HG03558 (cell line): ENCODE measurements around the gene SPTY2D1.
"Not testable (repeated sequence)": the region's sequence is repeated elsewhere in the genome, so short reads cannot be mapped to it uniquely, and the experiment has no call there.

Source experiments
- ATAC-seq: cut with Tn5 transposase; IDR thresholded peaks from one replicate; pipeline ENCODE4 v1.9.1; 2021; ENCODE audit warnings: moderate number of reproducible peaks; ENCODE audit not compliant: unreplicated experiment; ENCODE audit errors: extremely low read depth

SPTY2D1 gene

GRCh38 chr11:18634140-18635032 lies at the start of gene SPTY2D1:
SPTY2D1 (minus strand) TSS chr11:18634342; CDS start chr11:18634257, 85 bp downstream.
- ATAC-seq: peak; percentile 92

- no peak for ATAC-seq
Measured at GRCh38 chr11:18682466-18682865, 48.3 kb upstream of the SPTY2D1 start.

GRCh38 chr11:18681949-18682348 lies 47.8 kb upstream of the SPTY2D1 start:
- ATAC-seq: not testable (repeated sequence)

GRCh38 chr11:18677560-18677959 lies 43.4 kb upstream of the SPTY2D1 start:
- no peak for ATAC-seq

GRCh38 chr11:18676803-18677202 lies 42.7 kb upstream of the SPTY2D1 start:
- no peak for ATAC-seq

GRCh38 chr11:18672209-18672608 lies 38.1 kb upstream of the SPTY2D1 start:
- not testable (repeated sequence) for ATAC-seq

- ATAC-seq: no peak
Measured at GRCh38 chr11:18671246-18671645, 37.1 kb upstream of the SPTY2D1 start.

- ATAC-seq: no peak
Measured at GRCh38 chr11:18669711-18670110, 35.6 kb upstream of the SPTY2D1 start.

- ATAC-seq: no peak
Measured at GRCh38 chr11:18669219-18669596, 35.1 kb upstream of the SPTY2D1 start.

- no peak for ATAC-seq
Measured at GRCh38 chr11:18668131-18668530, 34.0 kb upstream of the SPTY2D1 start.

GRCh38 chr11:18665353-18665872 lies 31.3 kb upstream of the SPTY2D1 start:
- ATAC-seq: not testable (repeated sequence)

- no peak for ATAC-seq
Measured at GRCh38 chr11:18657673-18658072, 23.5 kb upstream of the SPTY2D1 start.

GRCh38 chr11:18650859-18651557 lies 16.9 kb upstream of the SPTY2D1 start:
- ATAC-seq: no peak

GRCh38 chr11:18650353-18650752 lies 16.2 kb upstream of the SPTY2D1 start:
- no peak for ATAC-seq

- not testable (repeated sequence) for ATAC-seq
Measured at GRCh38 chr11:18643034-18643433, 8.9 kb upstream of the SPTY2D1 start.

GRCh38 chr11:18641677-18642076 lies 7.5 kb upstream of the SPTY2D1 start:
- ATAC-seq: no peak

- ATAC-seq: peak; percentile 56
Measured at GRCh38 chr11:18633256-18634139, 644 bp downstream of the SPTY2D1 start.

GRCh38 chr11:18632841-18633240 lies 1.3 kb downstream of the SPTY2D1 start:
- ATAC-seq: no peak

- ATAC-seq: no peak
Measured at GRCh38 chr11:18624161-18624560, 10.0 kb downstream of the SPTY2D1 start.

GRCh38 chr11:18623707-18624106 lies 10.4 kb downstream of the SPTY2D1 start:
- ATAC-seq: no peak
